Neural progenitor cell (in vitro differentiated cells): ENCODE data around the gene DNAJA4. TPM values are rescaled to one million over a fixed set of nuclear protein-coding genes. Genes with fewer than 3 reads are reported as not detected.

Source experiments
- DNase-seq: peaks from one replicate; pipeline ENCODE4 v3.0.0-alpha.2; 2016; ENCODE audit warnings: low spot score
- H2AFZ ChIP-seq: fragments of 200-600 bp; sonication (generic); replicated peaks from 2 replicates; pipeline ENCODE4 v1.6.1; 2016; ENCODE audit warnings: antibody characterized with exemption
- H3F3A ChIP-seq: fragments of 200-600 bp; sonication (generic); 2 replicates; pipeline ENCODE4 v1.6.1; 2016; ENCODE audit warnings: antibody characterized with exemption, low read depth
- H3K27ac ChIP-seq: fragments of 200-600 bp; sonication (generic); 2 replicates; pipeline ENCODE4 v1.5.1; 2016; ENCODE audit warnings: mild to moderate bottlenecking
- H3K27me3 ChIP-seq: fragments of 200-600 bp; sonication (generic); 2 replicates; pipeline ENCODE4 v1.6.1; 2016; ENCODE audit warnings: mild to moderate bottlenecking, moderate library complexity
- H3K36me3 ChIP-seq: fragments of 200-600 bp; sonication (generic); 2 replicates; pipeline ENCODE4 v1.5.1; 2016
- H3K4me1 ChIP-seq: fragments of 200-600 bp; sonication (generic); 2 replicates; pipeline ENCODE4 v1.6.1; 2016; ENCODE audit warnings: mixed run types
- H3K4me2 ChIP-seq: fragments of 200-600 bp; sonication (generic); 2 replicates; pipeline ENCODE4 v1.6.1; 2016
- H3K4me3 ChIP-seq: fragments of 200-600 bp; sonication (generic); 2 replicates; pipeline ENCODE4 v1.5.1; 2016
- H3K79me2 ChIP-seq: fragments of 200-600 bp; sonication (generic); 2 replicates; pipeline ENCODE4 v1.6.1; 2016; ENCODE audit warnings: low read depth
- H3K9ac ChIP-seq: fragments of 200-600 bp; sonication (generic); 2 replicates; pipeline ENCODE4 v1.6.1; 2016
- H3K9me3 ChIP-seq: fragments of 200-600 bp; sonication (generic); 2 replicates; pipeline ENCODE4 v1.5.1; 2016; ENCODE audit warnings: low read depth
- H4K20me1 ChIP-seq: fragments of 200-600 bp; sonication (generic); 2 replicates; pipeline ENCODE4 v1.6.1; 2016; ENCODE audit warnings: low read depth
- H3K27ac Mint-ChIP-seq: 3 replicates; pipeline ENCODE4 v1.8.0; 2021; ENCODE audit warnings: mixed read lengths
- H3K27me3 Mint-ChIP-seq: 2 replicates; pipeline ENCODE4 v1.8.0; 2022; ENCODE audit warnings: low read depth, mild to moderate bottlenecking, inconsistent platforms, moderate library complexity, mixed read lengths; ENCODE audit not compliant: insufficient read depth
- H3K36me3 Mint-ChIP-seq: 3 replicates; pipeline ENCODE4 v1.8.0; 2021; ENCODE audit warnings: mixed read lengths
- H3K4me1 Mint-ChIP-seq: 3 replicates; pipeline ENCODE4 v1.8.0; 2021; ENCODE audit warnings: mixed read lengths
- H3K4me3 Mint-ChIP-seq: 3 replicates; pipeline ENCODE4 v1.8.0; 2021; ENCODE audit warnings: mild to moderate bottlenecking, moderate library complexity, mixed read lengths
- H3K9me3 Mint-ChIP-seq: 3 replicates; pipeline ENCODE4 v1.8.0; 2020; ENCODE audit warnings: mixed read lengths
- EZH2 ChIP-seq: fragments of 200-600 bp; sonication (generic); IDR thresholded peaks from 2 replicates; pipeline ENCODE4 v1.6.1; 2017; ENCODE audit warnings: antibody characterized with exemption, mild to moderate bottlenecking, moderate library complexity
- EZH2phosphoT487 ChIP-seq: fragments of 200-600 bp; sonication (generic); IDR thresholded peaks from 2 replicates; pipeline ENCODE4 v1.6.1; 2017; ENCODE audit warnings: antibody characterized with exemption
- total RNA-seq: library from RNA; depleted of rRNA; stranded (reverse); fragments of >200 nt; gene quantifications from 2 replicates; pipeline ENCODE4 v1.2.3, GENCODE V29; 2015; ENCODE audit warnings: low replicate concordance
- TF ChIP-seq, protein P1 (sequence below): fragments of 200-600 bp; sonication (generic); IDR thresholded peaks from 2 replicates; pipeline ENCODE4 v1.5.1; 2017; ENCODE audit warnings: antibody characterized with exemption, mild to moderate bottlenecking

The DNAJA4 gene
- total RNA-seq, 1 donor from 2014 or later: not detected

DNA sequence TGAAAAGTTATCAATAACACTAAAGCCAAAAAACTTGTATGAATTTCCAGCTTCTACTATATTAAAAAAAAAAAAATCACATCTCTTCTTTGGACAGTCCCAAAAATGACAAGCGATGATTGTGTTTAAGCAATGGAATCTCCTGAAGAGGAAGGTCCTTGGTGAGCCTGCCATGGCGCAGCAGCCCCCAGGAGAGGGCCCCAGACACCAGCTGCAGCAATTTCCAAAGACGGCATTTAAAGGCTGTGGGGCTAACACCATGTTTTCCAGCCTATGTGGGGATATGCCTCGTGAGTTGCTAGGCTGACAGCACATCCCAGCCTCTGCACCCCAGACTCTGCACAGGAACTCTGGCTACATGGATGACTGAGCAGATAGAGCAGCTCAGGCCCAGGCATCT, 20.4 kb downstream of the DNAJA4 start:
- Mint-ChIP-seq H3K36me3 (peaks cover 7% of the 10 kb centered on the region), H3K27me3 (no peaks in the 10 kb centered on the region), H3K27ac (no peak overlapping the region), H3K9me3 (no peaks in the 10 kb centered on the region), H3K4me3 (no peak overlapping the region), H3K4me1 (no peaks in the 10 kb centered on the region)
- Histone ChIP-seq H3F3A (no peaks in the 10 kb centered on the region), H3K36me3 (no peaks in the 10 kb centered on the region), H3K79me2 (no peaks in the 10 kb centered on the region), H3K4me1 (no peaks in the 10 kb centered on the region), H2AFZ (no peak overlapping the region), H3K4me2 (no peak overlapping the region), H3K4me3 (no peak overlapping the region), H3K27ac (no peak overlapping the region), H4K20me1 (no peaks in the 10 kb centered on the region), H3K27me3 (no peaks in the 10 kb centered on the region), H3K9me3 (no peaks in the 10 kb centered on the region), H3K9ac (no peak overlapping the region)
- no peak for TF ChIP-seq EZH2
- TF ChIP-seq, protein P1, sequence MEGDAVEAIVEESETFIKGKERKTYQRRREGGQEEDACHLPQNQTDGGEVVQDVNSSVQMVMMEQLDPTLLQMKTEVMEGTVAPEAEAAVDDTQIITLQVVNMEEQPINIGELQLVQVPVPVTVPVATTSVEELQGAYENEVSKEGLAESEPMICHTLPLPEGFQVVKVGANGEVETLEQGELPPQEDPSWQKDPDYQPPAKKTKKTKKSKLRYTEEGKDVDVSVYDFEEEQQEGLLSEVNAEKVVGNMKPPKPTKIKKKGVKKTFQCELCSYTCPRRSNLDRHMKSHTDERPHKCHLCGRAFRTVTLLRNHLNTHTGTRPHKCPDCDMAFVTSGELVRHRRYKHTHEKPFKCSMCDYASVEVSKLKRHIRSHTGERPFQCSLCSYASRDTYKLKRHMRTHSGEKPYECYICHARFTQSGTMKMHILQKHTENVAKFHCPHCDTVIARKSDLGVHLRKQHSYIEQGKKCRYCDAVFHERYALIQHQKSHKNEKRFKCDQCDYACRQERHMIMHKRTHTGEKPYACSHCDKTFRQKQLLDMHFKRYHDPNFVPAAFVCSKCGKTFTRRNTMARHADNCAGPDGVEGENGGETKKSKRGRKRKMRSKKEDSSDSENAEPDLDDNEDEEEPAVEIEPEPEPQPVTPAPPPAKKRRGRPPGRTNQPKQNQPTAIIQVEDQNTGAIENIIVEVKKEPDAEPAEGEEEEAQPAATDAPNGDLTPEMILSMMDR: peak; percentile 49
- TF ChIP-seq EZH2phosphoT487: no peak
- DNase-seq: peak; percentile 42

DNA sequence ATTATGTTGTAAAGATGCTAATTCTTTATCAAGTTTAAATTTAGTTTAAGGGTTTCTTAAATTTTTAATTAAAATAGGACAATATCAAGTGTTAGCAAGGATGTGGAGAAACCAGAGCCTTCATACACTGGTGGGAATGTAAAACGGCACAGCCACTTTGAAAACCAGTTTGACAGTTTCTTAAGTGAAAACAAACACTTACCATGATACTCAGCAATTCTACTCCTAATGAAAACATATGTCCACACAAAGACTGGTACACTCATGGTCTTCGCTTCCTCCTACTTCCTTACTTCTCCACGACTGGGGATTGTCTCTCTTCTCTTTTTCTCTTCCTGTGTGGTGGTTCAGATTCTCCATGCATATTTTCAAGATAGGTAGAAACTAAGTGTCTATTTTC, 25.9 kb downstream of the DNAJA4 start:
- H3K9me3 Mint-ChIP-seq: no peaks in the 10 kb centered on the region
- H4K20me1 ChIP-seq: no peaks in the 10 kb centered on the region
- peaks cover 7% of the 10 kb centered on the region for H3K36me3 Mint-ChIP-seq
- no peaks in the 10 kb centered on the region for H3K4me1 ChIP-seq
- H3K9ac ChIP-seq: no peak overlapping the region
- H3K27ac Mint-ChIP-seq: no peak overlapping the region
- no peaks in the 10 kb centered on the region for H3K27me3 Mint-ChIP-seq
- H3K9me3 ChIP-seq: no peaks in the 10 kb centered on the region
- H3K4me3 ChIP-seq: no peak overlapping the region
- TF ChIP-seq EZH2 (no peak), EZH2phosphoT487 (no peak)
- TF ChIP-seq, protein P1: no peak
- no peak overlapping the region for H3K4me3 Mint-ChIP-seq
- H3K4me1 Mint-ChIP-seq: no peaks in the 10 kb centered on the region
- H3K79me2 ChIP-seq: no peaks in the 10 kb centered on the region
- no peaks in the 10 kb centered on the region for H3K36me3 ChIP-seq
- no peaks in the 10 kb centered on the region for H3K27me3 ChIP-seq
- no peak overlapping the region for H2AFZ ChIP-seq
- H3K4me2 ChIP-seq: no peak overlapping the region
- no peaks in the 10 kb centered on the region for H3F3A ChIP-seq
- H3K27ac ChIP-seq: no peak overlapping the region
- DNase-seq: no peak

DNA sequence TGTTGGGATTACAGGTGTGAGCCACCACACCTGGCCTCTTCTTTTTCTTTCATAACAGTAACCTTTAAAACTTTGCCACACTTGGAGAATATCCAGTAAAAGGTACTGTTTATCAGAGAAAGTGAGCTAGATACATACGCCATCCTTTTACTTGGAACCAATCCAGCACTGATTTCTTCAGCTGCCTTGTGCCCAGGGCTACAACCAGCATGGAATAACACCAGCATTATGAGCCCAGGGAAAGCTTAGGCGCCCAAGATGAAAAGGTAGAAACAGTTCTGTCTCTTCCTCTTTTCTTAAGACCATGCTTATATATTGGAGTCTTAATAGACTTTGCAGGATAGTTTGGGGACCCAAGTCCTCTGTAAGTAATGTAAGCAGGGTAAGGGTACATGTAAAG, 26.7 kb downstream of the DNAJA4 start:
- Histone ChIP-seq H3K4me3 (no peak overlapping the region), H3K27me3 (no peaks in the 10 kb centered on the region), H3F3A (no peaks in the 10 kb centered on the region), H3K27ac (no peak overlapping the region), H3K9ac (peak overlapping the region; percentile 37), H2AFZ (no peak overlapping the region), H3K79me2 (no peaks in the 10 kb centered on the region), H3K4me1 (no peaks in the 10 kb centered on the region), H3K36me3 (no peaks in the 10 kb centered on the region), H3K9me3 (no peaks in the 10 kb centered on the region), H3K4me2 (no peak overlapping the region), H4K20me1 (no peaks in the 10 kb centered on the region)
- no peaks in the 10 kb centered on the region for H3K9me3 Mint-ChIP-seq
- TF ChIP-seq EZH2 (no peak), EZH2phosphoT487 (no peak)
- TF ChIP-seq, protein P1: no peak
- no peaks in the 10 kb centered on the region for H3K4me1 Mint-ChIP-seq
- H3K27me3 Mint-ChIP-seq: no peaks in the 10 kb centered on the region
- H3K36me3 Mint-ChIP-seq: peaks cover 7% of the 10 kb centered on the region
- no peak overlapping the region for H3K4me3 Mint-ChIP-seq
- no peak for DNase-seq
- no peak overlapping the region for H3K27ac Mint-ChIP-seq

DNA sequence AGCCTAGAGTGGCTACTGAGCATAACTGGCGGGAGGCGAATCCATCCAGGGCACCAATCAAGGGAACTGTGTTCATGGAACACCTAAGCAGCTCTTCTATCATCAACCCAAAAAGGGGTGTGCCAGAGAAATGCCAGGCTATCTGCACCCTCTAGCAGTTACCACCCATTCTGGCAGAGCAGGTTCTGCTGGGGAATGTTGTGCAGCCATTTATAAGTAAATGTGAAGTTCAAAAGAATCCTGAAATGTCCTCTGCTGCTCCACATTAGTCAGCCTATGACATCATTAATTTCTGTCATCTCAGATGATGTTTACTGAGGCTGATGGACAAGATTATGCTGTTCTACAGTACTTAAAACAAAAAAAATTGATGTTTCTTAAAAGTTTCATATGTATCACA, 27.3 kb downstream of the DNAJA4 start:
- peaks cover 2% of the 10 kb centered on the region for H3K36me3 Mint-ChIP-seq
- no peak overlapping the region for H3K27ac Mint-ChIP-seq
- H3K4me3 ChIP-seq: no peak overlapping the region
- no peaks in the 10 kb centered on the region for H3K27me3 Mint-ChIP-seq
- no peaks in the 10 kb centered on the region for H3K9me3 Mint-ChIP-seq
- H3K4me2 ChIP-seq: no peak overlapping the region
- H3K79me2 ChIP-seq: no peaks in the 10 kb centered on the region
- no peak overlapping the region for H3K4me3 Mint-ChIP-seq
- no peak overlapping the region for H3K27ac ChIP-seq
- H3K9me3 ChIP-seq: no peaks in the 10 kb centered on the region
- no peaks in the 10 kb centered on the region for H4K20me1 ChIP-seq
- no peak overlapping the region for H2AFZ ChIP-seq
- no peaks in the 10 kb centered on the region for H3K27me3 ChIP-seq
- no peaks in the 10 kb centered on the region for H3F3A ChIP-seq
- no peaks in the 10 kb centered on the region for H3K36me3 ChIP-seq
- DNase-seq: no peak
- no peak for TF ChIP-seq EZH2
- no peak for TF ChIP-seq EZH2phosphoT487
- TF ChIP-seq, protein P1: no peak
- H3K9ac ChIP-seq: no peak overlapping the region
- H3K4me1 ChIP-seq: no peaks in the 10 kb centered on the region
- H3K4me1 Mint-ChIP-seq: no peaks in the 10 kb centered on the region
